Left kidney (tissue), 2 donors: ENCODE measurements around the gene FKRP. TPM values are rescaled to one million over a fixed set of nuclear protein-coding genes. Genes with fewer than 3 reads are reported as not detected.

Experiments used
- DNase-seq: peaks from one replicate; pipeline ENCODE4 v3.0.0-alpha.2; 2013
- polyA plus RNA-seq: library from polyadenylated mRNA; unstranded; fragments of 120-200 nt; gene quantifications from one replicate; pipeline ENCODE4 v1.2.1, GENCODE V29; 2013; ENCODE audit not compliant: insufficient read length

The FKRP gene
- polyA plus RNA-seq, 1 donor = 23.0 TPM

DNA sequence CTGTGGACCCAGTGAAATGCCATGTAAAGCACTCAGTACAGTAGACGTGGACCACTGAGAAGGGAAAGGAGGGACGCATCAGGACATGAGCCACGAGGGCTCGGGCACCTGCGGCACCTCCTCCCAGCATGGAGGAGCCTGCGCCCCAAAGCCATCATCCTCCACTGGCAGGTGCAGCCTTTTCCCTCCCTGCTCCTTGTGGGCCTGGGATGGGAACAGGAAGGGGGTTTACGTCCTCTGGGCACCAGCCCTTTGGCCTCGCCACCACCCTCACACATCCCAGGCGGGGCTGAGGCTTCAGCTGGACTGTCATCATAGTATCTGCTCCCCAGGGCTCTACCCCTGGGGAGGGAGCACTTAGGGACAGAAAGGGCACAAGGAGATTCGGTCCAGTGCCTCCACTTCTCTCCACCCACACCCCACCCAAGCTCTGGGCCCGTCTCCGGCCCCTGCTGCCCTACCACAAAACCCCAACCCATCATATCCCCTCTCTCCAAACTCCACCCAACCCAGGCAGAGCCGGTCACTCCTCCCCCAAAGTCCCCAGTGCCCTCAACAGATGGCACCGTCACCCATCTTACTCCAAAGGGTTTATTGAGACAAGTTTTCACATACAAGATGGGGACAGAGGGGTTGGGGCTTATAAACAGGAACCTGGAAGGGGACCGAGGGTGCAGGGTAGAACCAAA, 26.8 kb upstream of the FKRP start:
- no peak for DNase-seq

DNA sequence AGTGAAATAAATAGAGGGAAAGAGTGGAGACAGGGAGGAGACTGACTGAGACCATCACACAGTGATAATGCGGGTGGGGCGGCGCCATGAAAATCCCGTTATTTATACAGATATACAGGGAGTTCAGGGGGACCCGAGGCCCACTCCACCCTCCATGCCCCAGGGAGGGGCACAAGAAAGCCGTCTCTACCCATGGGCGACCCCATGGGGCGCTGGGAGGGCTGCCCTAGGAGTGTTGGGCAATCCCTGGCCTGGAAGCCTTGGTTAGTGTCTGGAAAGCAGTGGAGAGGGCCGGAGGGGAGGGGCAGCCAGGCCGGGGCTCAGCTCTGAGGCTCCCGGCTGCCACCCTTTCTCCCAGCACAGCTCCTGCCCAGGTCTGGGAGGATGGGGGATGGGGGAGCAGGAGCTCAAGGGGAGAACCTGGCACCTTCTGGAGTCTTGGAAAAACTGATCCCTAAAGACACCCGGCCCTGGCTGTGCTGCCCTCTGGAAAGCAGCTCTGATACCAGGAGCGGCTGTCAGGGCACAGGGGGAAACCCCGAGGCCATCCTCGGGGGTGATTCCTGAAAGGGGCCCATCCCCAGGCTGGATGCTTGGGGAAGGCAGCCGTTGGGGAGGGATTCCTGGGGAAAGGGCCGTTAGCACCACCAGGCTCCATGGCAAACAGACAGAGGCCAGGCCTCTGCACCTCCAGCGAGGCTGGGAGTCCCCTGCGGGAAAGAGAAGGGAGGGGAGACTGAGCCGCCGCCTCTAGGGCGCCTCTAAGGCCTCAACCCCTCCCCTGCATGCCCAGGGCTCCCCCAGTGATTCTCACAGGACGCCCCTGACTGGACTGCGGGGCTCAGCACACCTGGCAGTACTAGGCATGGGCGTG, 26.0 kb upstream of the FKRP start:
- no peak for DNase-seq

DNA sequence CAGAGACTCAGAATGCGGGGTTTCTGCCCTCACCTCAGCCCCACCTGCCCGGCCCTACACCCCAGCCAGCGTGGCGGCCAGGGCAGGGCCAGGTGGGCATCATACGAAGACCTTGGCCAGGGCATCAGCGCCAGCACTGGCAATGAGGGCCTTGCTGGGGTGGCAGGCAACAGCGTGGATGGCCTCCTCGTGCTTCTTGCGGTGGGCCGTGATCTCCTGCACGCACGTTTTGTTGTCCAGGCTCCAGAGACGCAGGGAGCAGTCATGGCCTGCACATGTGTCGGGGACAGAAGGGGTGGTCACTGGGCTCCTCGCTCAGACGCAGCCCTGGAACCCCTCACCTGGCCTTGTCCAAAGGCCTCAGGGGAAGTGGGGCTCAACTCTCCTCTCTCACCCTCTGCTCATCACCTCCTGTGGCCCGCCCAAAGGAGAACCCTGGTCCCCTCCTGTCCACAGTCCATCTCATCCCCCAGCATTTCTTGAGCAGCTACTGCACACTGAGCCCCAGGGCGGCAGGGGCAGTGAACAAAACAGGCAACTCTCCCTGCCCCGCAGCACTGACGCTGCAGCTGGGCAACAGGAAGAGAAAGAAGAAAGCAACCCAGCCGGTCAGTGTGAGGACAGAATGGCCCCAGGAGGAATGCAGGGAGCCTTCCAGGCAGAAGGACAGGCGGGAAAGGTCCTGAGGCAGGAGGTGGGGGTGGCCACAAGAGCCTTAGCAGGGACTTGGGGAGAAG, 25.2 kb upstream of the FKRP start:
- no peak for DNase-seq

DNA sequence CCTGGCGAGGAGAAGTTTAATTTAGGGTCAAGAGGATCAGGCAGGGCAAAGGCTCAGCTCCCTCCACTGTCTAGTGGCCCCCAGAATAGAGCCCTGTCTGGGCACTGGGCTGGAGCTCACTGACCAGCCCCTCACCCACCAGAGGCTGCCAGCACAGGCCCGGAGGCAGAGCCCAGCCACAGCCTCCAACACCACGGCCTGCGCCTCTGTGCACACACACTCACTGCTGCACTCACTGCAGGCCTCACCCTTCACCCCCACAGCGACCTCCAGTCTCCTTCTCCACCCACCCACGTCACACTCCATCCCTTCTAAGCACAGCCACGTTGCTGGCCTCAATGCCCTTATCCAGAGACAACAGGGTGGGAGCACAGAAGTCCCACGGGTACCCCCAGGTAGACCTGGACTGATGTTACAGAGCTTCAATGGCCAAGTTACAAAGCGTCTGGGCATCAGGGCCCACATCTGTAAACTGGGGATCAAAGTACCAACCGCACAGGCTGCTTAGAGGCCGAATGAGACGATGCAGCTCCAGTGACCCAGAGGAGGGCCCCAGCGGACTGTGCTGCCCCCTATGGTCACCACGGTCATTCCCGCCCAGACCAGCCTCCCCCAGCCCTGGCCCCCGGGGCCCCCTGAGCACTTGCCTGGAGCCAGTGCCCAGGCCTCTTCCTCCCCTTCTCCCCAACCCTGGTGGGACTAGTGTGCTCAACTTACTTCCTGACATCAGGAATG, 24.4 kb upstream of the FKRP start:
- no peak for DNase-seq

DNA sequence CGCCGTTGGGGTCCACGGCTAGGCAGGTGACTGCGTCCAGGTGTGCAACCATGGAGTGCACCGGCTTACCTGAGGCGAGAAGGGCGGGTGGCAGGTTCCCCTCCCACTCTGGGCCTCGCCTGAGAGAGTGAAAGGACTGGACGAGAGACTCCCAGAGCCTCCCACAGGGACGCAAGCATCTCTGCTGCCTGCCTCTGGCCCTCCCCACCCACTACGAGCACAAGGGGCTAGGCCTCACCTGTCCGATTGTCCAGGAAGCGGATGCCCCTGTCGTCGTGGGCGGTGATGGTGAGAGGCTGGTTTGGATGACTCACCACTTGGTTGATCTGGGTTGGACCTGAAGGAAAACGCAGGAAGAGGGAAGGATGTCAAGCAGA, 23.9 kb upstream of the FKRP start:
- DNase-seq = no peak

DNA sequence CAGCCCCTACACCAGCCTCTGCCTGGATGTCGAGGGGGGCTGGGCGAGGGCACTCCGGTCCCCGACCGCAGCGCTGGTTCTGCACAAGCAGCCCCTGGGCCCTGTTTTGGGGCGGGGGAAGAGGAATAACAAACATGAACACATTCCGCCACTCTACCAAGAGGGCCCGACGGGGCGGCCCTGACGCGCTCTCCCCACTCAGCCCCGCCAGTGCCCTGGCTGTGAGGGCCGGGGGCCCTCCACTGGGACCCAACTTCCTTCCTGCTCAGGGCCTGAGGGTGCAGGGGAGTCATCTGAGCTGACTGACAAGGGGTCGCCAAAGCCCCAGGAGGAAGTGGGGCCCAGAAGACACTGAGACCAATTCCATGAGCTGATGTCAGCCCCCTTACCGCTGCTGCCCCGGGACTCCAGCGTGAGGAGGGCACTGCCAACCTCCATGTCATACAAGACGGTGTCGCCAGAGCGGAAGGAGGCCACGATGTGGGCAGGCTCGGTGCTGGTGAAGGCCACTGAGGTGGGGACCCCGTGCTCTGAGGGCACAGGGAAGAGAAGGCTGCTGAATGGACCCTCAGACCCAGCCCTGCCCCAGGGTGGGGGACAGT, 23.3 kb upstream of the FKRP start:
- no peak for DNase-seq

DNA sequence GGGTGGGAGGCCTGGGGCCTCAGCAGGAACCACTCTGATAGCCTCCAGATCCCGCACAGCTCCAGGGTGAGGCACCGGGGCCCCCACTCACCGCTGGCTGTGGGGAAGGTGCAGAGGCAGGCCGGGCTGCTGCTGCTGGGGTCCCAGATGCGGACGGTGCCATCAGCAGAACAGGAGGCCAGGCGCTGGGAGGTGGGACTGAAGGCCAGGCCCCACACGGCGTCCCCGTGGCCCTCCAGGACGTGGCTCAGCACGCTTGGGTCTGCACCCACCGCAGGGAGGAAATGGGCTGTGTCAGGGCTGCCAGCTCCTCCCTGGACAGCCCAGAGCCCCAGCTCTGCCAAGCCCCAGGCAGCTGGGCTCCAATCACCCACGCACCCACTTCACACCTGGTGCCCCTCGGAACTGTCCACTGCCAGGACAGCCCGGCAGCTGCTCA, 22.8 kb upstream of the FKRP start:
- DNase-seq = no peak

DNA sequence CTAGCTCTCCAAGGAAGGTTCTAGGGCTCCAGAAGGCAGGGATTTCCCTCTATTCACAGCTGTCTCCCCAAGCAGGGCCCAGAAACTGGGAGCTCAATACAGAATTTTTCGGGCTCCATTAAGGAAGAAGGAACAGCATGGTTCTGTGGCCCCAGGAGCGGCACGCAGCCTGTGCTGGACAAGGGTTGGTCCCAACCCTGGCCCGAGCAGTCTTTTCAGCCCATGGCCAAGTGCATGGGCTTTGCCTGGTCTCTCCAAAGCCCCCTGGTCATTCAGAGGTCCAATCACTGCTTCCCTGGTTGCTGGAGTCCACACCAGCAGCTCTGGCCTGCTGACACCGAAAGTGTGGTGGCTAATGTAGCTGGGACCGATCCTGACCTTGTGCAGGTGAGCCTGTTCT, 22.4 kb upstream of the FKRP start:
- no peak for DNase-seq

DNA sequence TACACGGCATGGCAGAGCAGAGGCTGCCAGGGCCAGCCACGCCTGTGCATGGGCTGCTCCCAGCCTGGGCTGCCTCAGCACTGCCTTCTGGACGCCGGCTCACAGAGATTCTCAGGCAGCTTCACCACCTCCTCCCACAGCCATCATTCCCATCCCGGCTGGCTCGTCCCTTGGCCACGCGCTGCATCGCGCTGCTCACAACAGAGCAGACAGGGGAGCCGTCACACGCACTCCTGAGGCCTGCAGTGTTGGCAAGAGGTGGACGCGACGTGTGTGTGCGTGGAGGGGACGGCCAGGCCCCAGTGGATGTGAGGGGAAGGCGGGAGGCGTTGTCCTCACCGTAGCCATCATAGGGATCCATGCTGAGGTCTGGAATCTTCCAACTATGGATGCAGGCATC, 21.4 kb upstream of the FKRP start:
- DNase-seq = no peak

DNA sequence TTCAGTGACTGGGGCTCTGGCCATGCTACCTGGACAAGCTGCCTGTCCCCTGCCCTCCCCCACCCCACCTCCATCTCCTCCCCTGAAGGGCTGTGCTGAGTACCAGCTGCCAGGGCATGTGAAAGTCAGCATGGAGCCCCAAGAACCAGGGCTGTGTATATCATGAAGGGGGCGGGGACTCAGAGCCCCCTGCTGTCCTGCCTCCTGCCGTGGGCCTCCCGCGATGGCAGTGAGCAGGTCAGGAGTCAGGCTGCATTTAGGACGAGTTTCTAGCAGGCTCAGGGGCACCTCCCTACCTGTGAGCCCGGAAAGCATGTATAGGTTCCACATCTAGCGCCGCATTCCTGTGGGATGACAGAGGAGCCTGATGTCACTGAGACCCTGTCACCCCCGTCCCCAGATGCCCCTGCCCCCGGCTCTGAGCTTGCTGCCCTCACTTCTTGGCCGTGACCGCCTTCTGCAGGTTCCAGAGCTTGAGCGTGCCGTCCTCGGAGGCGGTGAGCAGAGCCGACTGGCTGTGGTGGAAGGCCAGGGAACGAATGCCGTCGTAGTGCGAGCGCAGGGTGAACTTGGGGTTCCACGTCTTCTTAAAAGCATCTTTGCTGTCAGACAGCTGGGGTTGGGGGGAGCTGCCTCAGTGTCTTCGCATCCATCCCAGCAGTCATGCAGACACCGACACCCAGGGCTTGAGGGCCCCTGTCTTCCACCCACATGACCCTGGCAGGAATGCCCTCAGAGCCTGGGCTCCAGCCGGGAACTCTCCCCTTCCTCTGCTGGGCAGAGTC, 20.6 kb upstream of the FKRP start:
- DNase-seq = no peak

DNA sequence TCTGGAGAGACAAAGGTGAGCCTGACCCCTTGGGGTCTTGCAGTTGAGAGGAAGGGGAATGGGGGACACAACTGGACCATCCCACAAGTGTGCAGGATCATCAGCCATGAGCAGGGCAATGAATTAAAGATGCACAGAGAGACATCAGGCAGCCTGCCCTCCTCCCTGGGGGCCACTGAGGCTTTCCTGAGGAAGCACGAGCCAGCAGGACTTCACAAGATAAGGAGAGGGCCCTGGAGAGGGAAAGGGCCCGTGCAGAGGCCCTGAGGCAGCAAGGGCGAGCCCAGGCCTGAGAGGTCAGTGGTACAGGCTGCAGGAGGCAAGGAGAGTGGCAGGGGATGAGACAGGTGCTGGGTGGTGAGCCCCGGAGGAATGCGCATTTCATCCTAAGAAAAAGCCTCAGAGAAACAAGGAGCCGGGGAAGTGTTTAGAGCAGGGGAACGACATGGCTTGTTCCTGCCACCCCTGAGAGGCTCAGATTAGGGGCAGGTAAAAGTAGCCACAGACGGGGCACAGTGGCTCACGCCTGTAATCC, 19.9 kb upstream of the FKRP start:
- no peak for DNase-seq

DNA sequence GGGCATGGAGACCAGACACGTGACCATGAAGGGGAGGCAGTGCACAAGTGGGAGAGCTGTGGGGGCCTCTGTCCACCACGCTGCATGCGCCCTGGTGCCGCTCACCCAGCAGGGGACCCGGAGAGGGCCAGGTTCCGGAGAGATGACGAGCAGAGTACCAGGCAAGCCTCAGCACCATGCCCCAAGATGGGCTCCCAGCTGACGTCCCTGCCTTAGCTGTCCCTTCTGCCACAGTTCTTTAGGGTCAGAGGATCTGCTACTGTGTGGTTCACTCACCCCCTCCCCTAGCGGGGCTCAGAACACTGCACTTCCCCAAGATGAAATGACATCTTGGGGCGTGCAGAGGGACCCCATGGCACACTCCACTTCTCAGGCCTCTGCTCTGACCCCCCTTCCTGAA, 19.3 kb upstream of the FKRP start:
- no peak for DNase-seq

DNA sequence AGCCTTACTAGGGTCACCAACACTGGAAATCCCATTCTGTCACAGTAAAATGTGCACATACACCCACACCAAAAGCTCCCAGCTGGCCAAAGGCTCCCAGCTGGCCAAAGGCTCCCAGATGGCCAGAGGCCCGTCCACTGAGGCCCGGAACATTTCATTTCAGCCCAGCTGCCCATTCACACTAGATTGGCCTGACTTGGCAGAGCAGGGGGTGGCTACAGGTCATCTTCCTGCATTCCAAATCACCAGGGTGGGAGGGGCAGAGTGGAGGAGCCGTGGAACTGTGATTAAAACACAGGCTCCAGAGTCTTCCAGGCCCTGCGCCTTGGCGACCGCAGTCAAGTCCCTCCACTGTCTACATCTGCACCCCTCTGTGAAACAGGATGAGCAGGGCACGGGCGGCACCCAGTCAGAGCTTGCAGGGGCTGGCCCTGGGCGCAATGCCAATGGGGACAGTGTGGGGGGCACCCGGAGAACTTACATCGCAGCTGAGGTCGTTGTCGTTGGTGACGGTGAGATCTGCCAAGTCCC, 18.8 kb upstream of the FKRP start:
- DNase-seq = no peak

DNA sequence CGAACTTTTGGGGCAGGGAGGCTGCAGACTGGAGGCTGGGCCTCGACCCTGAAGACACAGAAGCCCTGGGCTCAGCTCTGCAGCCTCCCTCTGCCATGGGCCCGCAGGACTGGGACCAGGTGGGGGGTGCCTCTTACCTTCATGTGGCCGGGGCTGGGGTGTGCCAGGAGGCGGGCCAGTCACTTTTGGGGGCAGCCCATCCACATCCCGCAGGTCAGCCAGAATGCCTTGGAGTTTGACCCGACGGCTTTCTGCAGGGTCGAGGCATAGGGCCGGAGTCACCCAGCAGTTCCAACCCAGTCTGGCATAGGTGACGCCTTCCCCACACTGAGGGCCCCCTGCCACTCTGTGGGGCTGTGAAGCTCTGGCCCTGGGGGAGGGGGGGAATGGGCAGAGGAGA, 18.1 kb upstream of the FKRP start:
- DNase-seq = no peak

DNA sequence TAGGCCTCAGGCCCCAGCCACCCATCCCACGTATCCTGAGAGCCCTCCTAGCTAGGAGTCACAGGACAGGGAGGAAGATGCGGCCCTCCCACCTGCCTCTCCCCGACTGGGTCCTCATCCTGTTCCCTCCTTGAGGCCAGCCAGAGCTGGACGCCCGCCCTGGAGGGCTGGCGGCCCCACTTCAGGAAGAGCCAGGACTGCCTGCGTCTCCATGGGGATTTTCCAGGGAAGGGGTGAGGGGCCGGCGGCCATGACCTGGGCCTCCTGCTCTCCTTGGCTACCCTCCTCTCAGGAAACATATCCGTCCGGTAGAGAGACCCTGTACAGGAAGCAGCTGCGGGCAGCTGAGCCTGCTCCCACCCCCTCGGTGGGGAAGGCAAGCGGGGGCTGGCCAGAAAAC, 17.6 kb upstream of the FKRP start:
- DNase-seq = no peak

DNA sequence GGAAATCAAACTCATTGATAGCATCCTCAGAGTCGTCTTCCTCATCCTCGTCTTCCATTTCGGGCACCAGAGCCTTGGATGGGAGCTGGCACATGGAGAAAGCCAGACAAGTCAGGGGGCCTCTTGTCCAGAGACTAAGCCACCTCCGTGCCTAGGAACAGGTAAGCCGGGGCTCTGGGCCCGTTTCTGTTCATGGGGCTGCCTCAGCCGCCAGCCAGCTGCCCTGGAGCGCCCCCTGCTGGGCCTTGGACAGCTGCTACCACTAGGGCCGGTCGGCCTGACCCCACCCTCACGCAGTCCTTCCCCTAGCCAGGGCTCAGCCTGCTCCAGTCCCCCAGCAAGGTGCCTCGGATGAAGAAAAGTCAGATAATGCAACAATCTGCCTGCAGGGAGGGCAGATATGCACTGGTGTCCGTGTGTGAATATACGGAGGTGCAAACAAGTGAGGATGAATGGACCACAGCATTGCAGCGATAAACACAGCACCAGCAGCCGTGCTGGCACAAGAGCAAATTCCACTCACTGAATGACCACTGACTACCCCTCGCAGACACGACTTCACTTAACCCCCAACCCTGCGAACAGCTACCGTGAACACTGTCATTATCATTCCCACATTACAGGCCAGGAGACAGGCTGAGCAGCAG, 17.0 kb upstream of the FKRP start:
- DNase-seq = no peak

DNA sequence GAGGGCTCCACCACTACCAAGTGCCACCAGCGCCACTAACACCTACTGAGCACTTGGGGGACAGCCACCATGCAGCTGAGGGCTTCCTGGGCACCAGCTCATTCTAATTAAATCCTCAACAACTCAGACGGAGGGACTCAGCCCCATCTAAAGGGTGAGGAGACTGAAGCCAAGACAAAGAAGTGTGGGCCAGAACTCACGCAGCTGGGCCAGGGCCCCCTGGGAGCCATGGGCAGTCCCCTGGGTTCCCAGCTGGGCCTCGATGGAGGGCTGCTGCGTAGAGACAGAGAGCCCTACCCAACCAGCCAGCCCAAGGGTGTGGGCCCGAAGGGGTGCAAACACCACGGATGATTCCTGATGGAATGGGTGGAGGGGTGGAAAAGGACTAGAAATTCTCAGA, 16.2 kb upstream of the FKRP start:
- DNase-seq = no peak

DNA sequence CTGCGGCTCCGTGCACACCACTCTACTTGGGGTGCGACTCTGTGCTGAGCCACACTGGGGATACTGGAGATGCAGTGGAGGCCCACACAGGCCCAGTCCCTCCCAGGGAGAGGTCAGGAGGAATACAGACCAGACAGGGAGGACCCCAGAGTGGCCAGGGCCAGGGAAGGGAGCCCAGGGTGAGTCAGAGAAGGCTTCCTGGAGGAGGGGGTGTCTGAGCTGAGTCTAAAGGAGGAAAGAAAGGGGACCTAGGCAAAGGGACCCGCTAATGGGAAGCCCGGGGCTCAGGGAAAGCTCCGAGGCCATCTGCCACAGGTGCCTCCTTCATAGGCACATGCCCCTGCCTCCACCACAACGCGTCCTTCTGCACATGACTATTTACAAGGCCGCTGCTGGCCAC, 15.7 kb upstream of the FKRP start:
- no peak for DNase-seq

DNA sequence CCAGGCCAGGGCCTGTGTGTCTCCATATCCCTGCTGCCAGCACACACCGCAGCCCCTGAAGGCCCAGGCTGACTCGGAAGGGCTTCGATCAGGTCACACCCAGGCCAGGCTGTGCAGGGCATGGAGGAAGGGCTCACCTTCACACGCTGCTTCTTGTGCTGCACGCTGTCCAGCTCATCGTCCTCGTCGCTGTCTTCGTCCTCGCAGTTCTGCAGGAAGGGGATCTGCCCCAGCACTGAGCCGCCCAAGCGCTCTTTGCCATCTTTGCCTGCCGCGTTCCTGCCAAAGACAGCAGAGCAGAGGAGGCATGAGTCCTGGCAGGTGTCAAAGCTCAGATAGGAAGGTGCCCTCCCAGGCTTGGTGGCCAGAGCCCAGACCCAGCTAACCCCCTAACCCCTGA, 15.3 kb upstream of the FKRP start:
- DNase-seq = no peak

DNA sequence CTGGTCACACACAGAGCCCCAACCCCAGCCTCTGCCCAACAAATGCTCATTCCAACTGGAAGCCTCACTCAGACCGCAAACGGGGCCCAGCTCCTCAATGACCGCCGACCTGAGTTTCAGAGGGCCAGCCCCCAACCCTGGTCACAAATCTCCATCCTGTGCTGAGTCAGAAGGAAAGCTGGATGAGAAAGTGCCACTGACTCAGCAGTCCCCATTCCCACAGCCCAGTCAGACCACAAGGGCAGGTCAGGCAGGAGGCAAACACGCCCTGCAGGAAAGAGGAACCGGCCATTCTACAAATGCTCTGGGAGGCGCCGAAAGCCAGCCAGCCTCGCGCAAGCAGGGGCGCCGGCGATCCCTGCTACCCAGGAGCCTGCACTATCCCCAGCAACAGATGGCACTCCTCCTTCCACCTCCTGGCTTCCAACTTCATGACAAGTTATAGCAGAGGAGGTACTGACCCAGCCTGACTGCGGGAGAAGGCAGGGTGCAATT, 14.8 kb upstream of the FKRP start:
- DNase-seq = no peak
